ENCODE measurements around the gene SLIT3.

DNA sequence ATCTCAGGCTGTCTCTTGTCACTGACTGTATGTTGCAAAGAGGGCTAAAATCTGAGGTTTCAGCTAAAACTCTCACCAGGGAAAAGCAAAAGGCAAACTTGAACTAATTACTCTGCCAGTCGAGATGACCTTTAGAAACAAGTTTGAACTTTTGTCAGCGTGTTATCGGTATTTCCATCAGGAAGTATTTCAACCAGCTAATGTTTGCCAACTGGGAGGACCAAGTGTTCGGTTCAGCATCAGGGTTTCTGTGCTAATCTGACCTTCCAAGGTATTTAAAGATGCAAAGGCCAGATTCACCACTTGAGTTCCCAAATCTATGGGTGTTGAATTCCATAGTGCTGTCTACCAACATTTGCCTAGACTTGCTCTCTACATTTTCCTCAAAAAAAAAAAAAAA lies 230.5 kb downstream of the SLIT3 start:
- TF ChIP-seq, protein P1, sequence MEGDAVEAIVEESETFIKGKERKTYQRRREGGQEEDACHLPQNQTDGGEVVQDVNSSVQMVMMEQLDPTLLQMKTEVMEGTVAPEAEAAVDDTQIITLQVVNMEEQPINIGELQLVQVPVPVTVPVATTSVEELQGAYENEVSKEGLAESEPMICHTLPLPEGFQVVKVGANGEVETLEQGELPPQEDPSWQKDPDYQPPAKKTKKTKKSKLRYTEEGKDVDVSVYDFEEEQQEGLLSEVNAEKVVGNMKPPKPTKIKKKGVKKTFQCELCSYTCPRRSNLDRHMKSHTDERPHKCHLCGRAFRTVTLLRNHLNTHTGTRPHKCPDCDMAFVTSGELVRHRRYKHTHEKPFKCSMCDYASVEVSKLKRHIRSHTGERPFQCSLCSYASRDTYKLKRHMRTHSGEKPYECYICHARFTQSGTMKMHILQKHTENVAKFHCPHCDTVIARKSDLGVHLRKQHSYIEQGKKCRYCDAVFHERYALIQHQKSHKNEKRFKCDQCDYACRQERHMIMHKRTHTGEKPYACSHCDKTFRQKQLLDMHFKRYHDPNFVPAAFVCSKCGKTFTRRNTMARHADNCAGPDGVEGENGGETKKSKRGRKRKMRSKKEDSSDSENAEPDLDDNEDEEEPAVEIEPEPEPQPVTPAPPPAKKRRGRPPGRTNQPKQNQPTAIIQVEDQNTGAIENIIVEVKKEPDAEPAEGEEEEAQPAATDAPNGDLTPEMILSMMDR (IDR thresholded peaks at IDR 0.05 in 4 of 5, conservative IDR thresholded peaks at IDR 0.05 in 1 of 5): no peak
- TF ChIP-seq POLR2A (IDR thresholded peaks at IDR 0.05): no peak

Measured in gastrocnemius medialis (tissue), 4 donors.